Measurements from ENCODE around the gene WDR86.

WDR86 gene

DNA sequence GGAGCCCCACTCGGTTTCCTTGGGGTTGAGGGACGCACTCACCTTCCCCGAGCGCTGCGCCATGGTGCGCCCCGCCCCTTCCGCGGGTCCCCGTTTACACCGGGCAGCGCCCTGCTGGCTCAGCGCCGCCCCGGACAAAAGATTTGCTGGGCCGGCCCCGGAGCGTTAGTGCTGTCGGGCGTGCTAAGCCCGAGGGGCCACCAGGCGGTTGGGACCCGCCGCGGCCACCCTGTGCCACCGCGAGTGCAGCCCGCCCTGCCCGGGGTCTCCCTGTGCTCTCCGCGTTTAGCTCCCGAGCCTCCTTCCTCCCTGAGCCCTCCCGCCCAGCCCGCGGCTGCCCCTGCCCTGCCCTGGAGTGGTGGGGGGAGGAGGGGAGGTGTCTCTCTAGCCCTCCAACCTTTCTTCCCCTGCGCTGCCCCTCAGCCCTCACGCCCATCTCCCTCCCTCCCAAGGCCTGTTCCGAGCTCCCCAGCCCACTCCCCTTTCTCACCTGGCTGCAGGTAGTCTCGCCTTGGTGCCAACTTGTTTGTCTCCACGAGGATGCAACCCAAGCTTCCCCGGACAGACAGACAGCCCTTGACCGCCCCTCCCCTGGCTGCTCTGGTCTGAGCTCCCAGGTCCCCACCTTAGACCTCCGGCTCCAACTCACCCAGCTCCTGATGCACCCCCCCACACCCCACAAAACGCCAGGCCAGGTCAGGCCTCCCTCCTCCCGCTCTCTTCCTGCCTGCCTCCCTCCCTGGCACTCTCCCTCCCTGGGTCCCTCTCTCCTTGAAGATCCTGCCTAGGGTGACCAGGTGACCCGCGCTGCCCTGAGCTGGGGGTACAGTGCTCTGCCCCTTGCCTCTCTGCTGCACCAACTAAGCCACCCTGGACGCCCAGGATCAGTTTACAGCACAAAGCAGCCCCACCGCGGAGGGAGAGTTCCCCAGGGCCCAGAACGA lies 30.3 kb upstream of the WDR86 start, which contains the start of gene CRYGN:
Gene CRYGN (minus strand): TSS at position 287 of the 944 bp plus-strand sequence. CDS start 224 bp downstream, at position 63.
- no peak for DNase-seq (ENCODE audit: low read depth)

DNA sequence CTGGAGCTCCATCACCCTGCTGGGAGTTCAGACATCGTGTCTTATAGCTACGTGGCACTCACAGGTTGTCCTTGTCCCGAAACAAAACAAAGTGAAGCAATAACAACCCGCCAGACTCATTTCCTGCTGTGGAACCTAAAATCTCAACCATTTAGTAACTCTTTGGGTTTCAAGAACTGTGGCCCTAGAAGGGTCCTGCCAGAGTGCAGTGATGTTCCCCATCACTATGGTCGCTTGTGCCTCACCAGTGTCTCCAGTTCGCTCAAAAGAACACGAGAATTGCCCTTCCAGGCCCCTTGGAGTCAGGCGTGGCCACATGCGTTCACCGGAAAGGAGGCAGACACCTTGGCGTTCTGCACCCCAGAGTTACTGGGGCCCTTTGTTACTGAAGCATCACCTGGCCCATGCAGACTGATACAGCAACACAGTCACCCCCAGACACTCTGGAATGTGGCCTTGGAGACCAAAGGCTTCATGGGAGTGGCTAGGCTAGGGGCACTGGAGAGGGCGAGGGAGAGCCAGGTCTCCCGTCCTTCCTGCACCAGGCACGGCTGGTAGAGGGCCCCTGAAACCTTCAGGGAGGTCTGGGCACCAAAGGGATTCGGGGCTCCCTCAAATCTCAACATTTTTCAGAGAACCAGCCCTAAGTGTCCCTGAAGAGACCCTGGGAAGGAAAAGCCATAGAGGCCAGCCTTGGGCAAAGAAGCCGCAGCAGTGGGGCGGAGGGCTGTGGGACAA lies 29.2 kb upstream of the WDR86 start:
- no peak for DNase-seq (ENCODE audit: low read depth)

DNA sequence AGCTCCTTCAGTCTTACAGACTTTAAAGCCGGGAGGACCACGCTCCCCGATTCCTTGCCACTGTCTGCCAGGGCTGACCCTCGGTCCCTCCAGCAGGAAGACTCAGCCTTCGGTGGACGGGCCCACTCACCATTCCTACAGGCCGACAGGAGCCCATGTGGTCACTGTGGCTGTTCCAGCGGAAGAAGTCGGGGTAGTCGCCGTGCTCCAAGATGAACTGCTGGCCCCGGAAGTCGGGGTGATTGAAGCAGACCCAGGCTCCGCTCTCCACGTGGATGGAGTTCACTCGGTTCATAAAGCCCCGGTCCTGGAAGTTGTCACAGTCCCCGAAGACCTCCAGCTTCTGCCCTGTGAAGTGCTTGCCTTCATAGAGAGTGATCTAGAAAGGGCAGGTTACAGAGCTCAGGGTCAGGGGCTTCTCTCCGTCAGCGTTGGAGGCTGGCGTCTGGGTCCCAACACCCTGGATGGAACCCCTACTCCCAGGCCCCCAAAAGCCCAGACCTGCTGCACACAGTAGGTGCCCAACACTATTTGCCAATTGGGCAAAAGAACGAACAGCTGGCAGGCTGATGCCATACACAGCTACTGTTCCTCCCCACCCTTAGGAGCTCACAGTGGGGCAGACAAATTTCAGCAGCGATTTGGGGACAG lies 28.2 kb upstream of the WDR86 start:
- no peak for DNase-seq (ENCODE audit: low read depth)

DNA sequence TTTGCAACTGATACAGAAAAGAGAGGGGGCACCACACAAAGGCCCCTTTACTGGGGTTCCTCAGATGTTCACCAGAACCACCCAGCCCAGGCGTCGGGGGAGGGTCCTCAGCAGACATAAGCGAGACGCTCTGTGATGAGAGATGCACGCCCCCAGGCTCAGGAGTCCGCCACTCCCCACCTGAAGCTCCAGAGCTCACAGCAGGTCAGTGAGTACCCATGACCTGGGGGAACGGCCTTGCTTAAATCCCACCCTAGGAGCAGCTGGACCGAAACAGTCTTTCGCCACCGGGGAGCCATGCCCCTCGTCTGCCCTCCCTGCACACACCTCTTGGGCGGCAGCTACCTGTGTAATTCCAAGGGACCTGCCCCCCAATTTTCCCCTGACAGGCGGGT lies 27.3 kb upstream of the WDR86 start:
- no peak for DNase-seq (ENCODE audit: low read depth)

DNA sequence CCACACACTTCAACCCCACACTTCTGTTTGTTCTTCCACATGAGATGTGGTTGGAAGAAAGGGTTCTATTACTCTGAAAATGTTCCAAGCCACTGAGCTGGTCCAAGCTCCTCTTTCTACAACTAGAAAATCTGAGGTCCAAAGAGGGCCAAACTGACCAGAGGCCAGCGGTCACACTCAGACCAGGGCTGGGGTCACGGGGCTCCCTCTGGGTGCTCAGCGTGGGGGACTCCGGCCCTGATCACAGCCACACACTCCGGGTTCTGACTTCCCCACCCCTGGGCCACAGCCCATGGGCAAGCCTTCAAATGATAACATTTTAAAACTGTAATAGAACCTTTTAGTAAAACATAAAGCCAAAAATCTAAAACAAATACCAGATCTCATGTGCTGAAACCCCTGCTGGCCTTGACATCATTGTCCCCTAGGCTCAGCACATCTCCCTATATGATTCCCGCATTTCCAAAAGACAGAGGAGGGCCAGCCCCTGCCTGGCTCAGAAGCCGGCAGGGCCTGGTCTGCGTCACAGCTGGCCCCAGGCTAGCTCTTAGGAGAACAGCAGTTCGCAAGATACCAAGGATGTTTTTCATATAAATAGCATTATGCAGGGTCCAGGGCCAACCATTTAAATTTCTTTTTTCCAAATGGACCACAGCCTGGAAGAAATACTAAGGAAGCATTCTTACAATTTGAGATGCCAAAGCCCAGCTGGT lies 26.8 kb upstream of the WDR86 start:
- no peak for DNase-seq (ENCODE audit: low read depth)

DNA sequence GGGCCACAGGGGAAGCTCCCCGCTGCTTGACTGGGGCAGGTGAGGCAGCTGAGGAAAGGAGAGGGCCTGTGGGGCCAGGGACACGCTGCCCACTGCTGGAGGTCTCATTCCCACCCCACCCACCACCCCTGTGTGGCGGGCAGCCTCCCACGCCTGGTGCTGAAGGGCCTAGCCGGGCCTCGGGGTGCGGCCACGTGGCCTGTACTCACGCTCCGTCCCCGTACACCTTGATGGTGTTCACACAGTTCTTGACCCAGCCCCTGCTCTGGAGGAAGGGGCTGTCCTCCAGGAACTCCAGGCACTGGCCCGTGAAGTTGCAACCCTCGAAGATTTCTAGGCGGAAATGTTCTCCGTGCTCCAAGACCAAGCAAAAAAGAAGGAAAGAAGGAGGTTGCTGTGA lies 26.1 kb upstream of the WDR86 start:
- no peak for DNase-seq (ENCODE audit: low read depth)

DNA sequence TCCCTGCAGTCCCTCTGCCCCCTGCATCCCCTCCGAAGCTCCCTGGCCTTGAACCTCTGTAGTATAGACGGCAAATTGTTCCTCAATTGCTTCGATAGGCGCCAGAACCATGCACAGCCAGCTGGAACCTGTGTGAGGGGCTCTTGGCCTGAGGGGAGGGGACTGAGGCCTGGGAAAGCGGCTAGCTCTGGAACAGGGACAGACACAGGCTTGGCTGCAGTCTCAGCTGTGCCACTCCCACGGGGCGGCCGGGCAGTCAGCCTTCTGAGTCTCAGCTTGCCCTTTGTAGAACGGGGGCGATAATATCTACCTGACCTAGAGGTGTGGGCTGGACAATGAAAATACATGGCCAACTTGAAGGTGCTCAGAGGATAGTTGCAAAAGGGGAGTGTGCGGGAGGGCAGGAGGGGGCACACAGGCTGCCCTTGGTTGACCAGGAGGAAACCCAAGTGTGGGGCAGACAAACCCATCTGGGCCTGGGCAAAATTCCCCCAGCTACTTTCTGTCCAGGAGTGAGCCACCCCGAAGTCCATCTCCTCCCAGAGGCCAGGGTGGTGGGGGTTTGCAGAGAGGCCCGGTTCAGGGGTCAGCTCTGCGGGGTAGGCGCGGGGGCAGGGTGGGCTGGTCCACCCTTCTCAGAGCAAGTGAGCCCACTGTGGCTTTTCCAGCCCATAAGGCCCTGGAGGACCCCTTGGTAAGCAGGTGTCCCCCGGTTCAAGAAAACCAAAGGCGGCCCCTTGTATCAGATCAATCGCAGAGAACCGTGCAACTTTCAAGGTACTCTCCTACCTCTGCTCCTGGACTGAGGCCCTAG lies 25.5 kb upstream of the WDR86 start:
- DNase-seq (ENCODE audit: low read depth) = no peak

DNA sequence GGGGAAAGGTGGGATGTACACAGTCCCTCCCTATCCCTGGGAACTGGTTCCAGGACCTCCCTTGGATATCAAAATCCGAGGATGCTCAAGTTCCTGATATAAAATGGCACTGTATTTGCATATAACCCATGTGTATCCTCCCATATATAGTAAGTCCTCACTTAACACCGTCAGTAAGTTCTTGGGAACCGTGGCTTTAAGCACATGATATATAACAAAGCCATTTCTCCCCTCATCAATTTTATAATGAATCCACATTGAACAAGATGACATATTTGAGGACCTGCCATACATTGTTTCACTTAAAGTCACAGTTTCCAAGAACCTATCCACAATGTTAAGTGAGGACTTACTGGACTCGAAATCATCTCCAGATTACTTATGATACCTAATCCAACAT lies 24.7 kb upstream of the WDR86 start:
- DNase-seq (ENCODE audit: low read depth) = no peak

DNA sequence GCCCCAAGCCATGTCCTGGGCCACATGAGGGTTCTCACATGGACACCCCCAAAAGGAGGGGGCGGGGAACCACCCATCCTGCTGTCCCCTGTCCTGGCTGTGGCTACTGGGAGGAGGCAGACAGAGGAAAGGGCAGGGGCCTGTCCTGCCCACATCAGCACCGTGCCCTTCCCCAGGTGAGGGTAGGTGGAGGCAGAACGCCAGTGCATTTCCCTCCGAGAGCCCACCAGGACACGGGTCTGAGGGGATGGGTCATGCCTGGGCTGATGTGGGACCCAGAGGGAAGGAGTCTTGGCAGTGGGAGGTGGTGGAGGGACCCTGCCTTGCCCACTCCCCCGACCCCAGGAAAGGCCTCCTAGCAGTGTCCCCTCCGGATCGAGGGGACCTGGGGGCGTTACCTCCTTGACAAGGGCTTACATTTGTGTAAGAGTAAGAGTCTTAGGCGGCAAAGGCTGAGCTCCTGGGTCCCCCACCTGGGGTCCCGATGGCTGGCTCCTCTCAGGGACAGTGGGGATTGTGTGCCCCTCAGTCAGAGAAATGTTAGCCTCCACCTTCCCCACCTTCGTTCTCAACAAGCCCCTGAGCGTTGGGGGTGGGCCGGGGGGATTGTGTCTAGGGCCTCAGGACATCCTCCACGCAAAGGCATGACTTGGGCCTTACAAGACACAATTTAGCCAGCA lies 24.0 kb upstream of the WDR86 start:
- DNase-seq (ENCODE audit: low read depth) = no peak

DNA sequence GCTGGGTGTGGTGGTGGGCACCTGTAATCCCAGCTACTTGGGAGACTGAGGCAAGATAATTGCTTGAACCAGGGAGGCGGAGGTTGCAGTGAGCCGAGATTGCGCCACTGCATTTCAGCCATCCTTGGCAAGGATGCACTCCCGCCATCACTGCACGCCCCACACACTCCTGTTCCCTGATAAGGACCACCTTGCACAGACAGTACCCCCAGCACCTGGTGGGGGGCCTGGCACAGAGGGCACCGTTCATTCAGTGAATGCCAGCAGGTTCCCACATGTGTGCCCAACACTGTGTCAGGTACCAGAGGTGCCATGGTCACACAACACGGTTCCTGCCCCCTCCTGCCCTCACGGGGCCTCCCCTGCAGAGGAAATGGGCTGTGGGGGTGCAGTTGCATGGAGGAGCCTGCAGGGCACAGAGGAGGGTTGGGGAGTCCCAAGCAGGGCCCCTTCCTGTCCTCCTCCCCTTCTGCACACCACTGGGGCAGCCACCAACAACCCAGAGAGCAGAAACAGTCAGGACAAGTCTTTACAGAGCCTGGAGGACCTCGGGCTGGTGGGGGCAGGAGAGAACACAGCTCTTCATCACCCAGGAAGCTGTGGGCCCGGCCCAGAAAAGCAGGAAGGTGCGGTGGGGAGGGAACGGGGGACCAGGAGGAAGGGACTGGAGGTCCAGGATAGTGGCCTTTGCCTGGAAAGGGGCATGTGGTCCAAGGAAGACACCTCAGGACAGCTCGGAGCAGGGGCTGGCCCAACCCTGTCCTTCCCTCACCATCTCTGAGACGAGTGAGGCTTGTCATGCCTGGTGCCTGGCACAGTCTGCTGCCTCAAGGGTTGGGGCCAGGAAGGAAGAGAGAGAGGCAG lies 23.1 kb upstream of the WDR86 start:
- DNase-seq (ENCODE audit: low read depth) = no peak

DNA sequence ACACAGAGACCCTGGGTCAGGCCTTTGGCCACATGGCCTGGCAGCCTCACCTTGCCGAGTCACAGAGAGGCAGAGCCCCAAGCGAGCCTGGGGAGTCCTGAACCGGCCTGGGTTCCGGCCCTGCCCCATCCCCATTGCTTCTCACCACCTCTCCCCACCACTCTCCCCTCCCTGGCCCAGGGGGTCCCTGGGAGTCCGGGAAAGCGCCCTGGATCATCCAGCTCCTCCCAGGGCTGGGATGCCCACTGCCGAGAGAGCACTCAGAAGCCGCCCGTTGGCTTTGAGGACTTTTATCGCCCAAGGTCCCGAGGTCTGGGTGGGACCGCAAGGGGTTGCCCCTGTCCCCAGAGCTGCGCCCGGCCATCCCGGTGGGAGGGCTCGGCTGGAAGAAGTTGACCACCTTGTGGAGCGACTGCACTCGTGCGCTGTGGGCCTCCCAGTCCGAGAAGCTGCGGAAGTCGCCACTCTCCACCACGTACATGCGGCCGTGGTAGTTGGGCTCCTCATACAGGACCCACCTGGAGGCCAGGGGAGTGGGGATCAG lies 22.0 kb upstream of the WDR86 start:
- DNase-seq (ENCODE audit: low read depth) = no peak

DNA sequence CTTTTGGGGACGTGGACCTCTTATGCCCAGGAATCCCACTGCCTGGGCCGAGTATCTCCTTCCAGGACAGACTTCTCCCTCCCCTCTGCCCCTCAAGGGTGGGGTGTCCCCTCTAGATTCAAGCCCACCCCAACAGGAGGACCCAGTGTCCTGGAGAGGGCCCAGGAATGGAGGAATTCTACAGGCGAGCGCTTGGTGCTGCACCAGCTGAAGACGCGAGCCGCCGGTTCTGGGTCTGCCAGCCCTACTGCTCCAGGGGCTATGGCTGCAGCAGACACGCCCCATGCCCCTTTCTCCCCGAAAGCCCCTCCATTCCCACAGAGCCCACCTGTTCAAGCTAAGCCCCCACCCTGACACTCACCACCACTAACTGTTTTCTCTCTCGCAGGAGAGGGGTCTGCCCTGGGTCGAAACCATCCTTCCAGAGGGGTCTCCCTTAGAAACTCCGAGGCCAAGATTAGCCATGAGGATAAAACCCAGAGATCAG lies 21.5 kb upstream of the WDR86 start:
- DNase-seq (ENCODE audit: low read depth) = no peak

DNA sequence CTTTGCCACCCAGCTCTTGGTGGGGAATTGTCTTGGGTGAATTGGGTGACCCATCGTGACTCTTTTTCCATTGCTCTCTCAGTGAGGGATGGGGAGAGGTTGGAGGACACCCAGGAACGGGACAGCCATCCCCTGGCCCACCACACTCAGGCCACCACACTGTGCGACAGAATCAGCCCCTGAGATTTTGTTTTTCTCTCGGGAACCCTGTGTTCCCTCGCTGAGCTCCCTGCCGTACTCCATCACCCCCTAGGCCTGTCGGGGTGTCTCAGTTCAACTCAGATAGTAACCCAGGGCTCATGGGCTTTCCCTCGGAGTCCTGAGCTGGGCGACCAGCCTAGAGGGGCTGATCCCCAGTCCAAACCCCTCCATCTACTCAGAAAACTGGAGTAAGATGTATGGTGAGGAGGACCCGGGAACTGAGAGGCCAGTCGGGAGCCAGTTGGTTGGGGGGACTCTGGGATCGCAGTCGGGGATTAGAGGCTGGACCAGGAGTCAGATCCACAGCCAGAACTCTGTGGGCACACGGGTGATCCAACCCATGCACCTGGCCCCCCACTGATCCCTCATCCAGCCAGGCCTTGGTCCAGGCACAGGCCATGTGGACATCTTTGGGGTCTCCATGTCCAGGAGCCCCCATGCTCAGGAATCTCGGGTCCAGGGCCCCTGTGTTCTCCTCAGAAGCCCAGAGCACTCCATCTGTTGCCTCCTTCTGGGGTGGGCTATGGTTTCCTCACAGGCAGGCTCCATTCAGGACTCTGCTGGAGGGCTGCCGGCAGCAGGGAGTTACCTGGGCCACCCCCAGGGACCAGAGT lies 20.8 kb upstream of the WDR86 start:
- DNase-seq (ENCODE audit: low read depth) = no peak

DNA sequence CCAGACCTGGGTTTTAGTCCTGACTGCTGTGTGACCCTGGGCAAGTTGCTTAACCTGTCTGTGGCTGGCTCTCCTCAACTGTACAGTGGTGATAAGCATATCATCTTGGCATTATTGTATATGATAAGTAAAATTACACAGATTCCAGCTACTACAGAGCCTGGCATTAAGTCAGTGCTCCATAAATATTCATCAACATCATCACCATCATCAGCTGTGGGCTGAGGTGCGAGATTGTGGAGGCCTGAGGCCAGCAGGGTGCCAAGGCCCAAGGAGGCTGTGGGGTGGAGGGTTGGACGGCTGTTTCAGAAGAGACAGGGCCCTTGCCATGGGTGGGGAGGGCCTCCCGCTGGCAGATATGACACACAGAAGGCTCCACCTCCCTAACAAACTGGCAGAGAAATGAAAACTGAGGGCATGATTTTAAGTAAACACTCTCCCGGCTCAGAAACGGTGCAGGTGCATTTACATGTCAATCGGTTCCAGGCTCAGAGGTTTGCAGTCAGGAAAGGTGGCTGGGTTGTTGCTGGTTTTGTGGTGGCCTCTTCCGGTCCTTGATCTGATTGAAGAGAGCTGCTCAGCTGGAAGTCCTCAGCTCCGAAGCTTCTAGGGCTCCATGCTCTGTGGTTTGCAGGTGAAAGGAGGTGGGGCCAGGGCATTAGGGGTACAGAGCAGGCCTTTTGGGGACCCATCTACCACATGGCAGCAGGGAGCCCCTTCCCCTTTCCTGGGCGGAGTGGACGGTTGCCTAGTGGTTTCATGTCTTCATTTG lies 19.9 kb upstream of the WDR86 start:
- no peak for DNase-seq (ENCODE audit: low read depth)

DNA sequence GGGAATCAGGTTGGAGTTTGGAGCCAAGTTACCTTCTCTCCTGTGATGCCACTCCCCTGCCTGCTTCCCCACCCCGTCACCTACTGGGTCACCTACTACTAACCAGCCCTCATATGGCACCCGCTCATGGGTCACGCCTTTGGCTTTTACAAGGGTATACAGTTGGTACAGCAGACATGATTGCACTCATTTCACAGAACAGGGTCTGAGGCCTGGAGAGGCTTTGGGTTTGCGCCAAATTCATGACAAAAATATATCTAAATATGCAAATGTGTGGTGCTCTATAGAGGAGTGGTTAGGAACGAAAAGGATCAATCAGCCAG lies 19.4 kb upstream of the WDR86 start:
- no peak for DNase-seq (ENCODE audit: low read depth)

DNA sequence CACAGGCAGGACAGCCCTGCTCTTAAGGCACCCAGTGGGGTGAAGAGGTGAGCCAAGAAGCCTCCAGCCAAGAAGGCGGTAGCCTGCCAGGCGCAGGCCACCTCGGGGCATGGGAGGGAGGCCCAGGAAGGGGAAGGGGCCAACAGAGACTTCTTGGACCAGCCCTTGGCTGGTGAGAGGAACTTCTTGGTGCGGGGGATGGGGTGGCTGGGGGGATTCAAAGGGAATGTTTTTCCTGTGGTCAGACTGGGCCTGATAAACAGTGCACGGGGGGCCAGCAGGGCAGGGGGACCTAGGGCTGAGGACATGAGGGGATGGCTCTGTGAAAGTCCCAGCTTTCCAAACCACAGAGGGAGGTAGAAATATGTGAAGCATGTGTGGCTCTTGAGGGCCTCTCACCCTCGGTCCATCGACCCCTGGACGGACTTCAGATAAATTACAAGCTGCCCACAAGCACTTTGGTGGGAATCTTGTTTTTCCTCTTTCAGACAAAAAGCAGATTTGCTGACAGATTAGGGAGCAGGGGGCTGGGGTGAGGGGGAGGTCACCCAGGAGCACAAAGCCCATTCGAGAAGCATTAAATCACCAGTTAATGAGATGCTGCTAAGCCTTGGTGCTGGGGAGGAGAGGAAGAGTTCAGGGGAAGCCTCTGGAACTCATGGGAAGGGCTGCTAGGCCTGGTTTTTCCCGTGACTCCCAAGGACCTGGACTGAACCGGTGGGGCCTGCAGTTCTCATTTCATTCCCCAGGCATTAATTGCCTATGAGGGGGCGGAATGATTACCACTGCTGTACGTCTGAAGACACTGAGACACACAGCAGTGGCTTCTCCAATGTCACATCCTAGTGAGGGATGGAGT lies 18.8 kb upstream of the WDR86 start:
- peak; percentile 87 for DNase-seq (ENCODE audit: low read depth)

Measured in iris pigment epithelial cell (primary cell).